MG63 (cell line): ENCODE data around the gene BAD. TPM values are rescaled to one million over a fixed set of nuclear protein-coding genes. Genes with fewer than 3 reads are reported as not detected.
"Not testable (repeated sequence)": the region's sequence is repeated elsewhere in the genome, so short reads cannot be mapped to it uniquely, and the experiment has no call there.

Experiments used
- DNase-seq: peaks from one replicate; pipeline ENCODE4 v3.0.0-alpha.2; 2020
- H3K27me3 ChIP-seq: fragments of 250-450 bp; sonication (Bioruptor Pico); 2 replicates; pipeline ENCODE4 v1.5.1; 2020; ENCODE audit warnings: mild to moderate bottlenecking, moderate library complexity
- H3K36me3 ChIP-seq: fragments of 250-450 bp; sonication (Bioruptor Pico); 2 replicates; pipeline ENCODE4 v1.5.1; 2020; ENCODE audit warnings: mild to moderate bottlenecking, moderate library complexity
- H3K4me3 ChIP-seq: fragments of 250-450 bp; sonication (Bioruptor Pico); 2 replicates; pipeline ENCODE4 v1.5.1; 2020; ENCODE audit warnings: mild to moderate bottlenecking, moderate library complexity
- H3K9me3 ChIP-seq: fragments of 250-450 bp; sonication (Bioruptor Pico); 2 replicates; pipeline ENCODE4 v1.5.1; 2020; ENCODE audit warnings: mild to moderate bottlenecking, moderate library complexity
- total RNA-seq: library from RNA; depleted of rRNA; stranded (reverse); fragments of >200 nt; shearing (Covaris generic); gene quantifications from 2 replicates; pipeline ENCODE4 v1.2.3, GENCODE V29; 2014; ENCODE audit warnings: low replicate concordance

Gene BAD
- total RNA-seq, 1 experiment from 2014 or later: 166 TPM

GRCh38 chr11:64317325-64317960 is 33.0 kb upstream of the BAD start, which contains the start of gene TRMT112:
Gene TRMT112 (minus strand): TSS chr11:64317559. CDS start chr11:64317526, 33 bp downstream.
- Histone ChIP-seq H3K9me3 (no peaks in the 10 kb centered on the region), H3K4me3 (peak within 1 kb of the TSS; percentile 93), H3K27me3 (no peaks in the 10 kb centered on the region), H3K36me3 (peaks cover 37% of the 10 kb centered on the region)
- peak; percentile 97 for DNase-seq

- H3K4me3 ChIP-seq: peak overlapping the region; percentile 93
- no peak for DNase-seq
- H3K27me3 ChIP-seq: no peaks in the 10 kb centered on the region
- H3K9me3 ChIP-seq: no peaks in the 10 kb centered on the region
- peaks cover 37% of the 10 kb centered on the region for H3K36me3 ChIP-seq
Measured at GRCh38 chr11:64316672-64317324, 32.3 kb upstream of the BAD start.

GRCh38 chr11:64315667-64316526 is 31.4 kb upstream of the BAD start:
- H3K9me3 ChIP-seq, H3K27me3 ChIP-seq, DNase-seq: not testable (repeated sequence)
- Histone ChIP-seq H3K36me3 (peaks cover 37% of the 10 kb centered on the region), H3K4me3 (peak overlapping the region; percentile 93)

GRCh38 chr11:64314805-64315561 is 30.5 kb upstream of the BAD start:
- Histone ChIP-seq H3K4me3 (no peak overlapping the region), H3K9me3 (no peaks in the 10 kb centered on the region), H3K27me3 (no peaks in the 10 kb centered on the region), H3K36me3 (peaks cover 34% of the 10 kb centered on the region)
- no peak for DNase-seq

- H3K36me3 ChIP-seq: peaks cover 30% of the 10 kb centered on the region
- H3K9me3 ChIP-seq: no peaks in the 10 kb centered on the region
- no peak for DNase-seq
- H3K27me3 ChIP-seq: no peaks in the 10 kb centered on the region
- peak overlapping the region; percentile 11 for H3K4me3 ChIP-seq
Measured at GRCh38 chr11:64314146-64314804, 29.8 kb upstream of the BAD start.

- DNase-seq: peak; percentile 88
- Histone ChIP-seq H3K27me3 (no peaks in the 10 kb centered on the region), H3K4me3 (peak overlapping the region; percentile 11), H3K9me3 (no peaks in the 10 kb centered on the region), H3K36me3 (peaks cover 28% of the 10 kb centered on the region)
Measured at GRCh38 chr11:64313491-64314145, 29.2 kb upstream of the BAD start.

GRCh38 chr11:64312947-64313346 is 28.5 kb upstream of the BAD start:
- H3K27me3 ChIP-seq: no peaks in the 10 kb centered on the region
- no peak overlapping the region for H3K4me3 ChIP-seq
- DNase-seq: no peak
- peaks cover 31% of the 10 kb centered on the region for H3K36me3 ChIP-seq
- no peaks in the 10 kb centered on the region for H3K9me3 ChIP-seq

- H3K27me3 ChIP-seq, DNase-seq, H3K4me3 ChIP-seq, H3K9me3 ChIP-seq, H3K36me3 ChIP-seq: not testable (repeated sequence)
Measured at GRCh38 chr11:64307795-64308194, 23.3 kb upstream of the BAD start.

- Histone ChIP-seq H3K9me3 (no peaks in the 10 kb centered on the region), H3K36me3 (peaks cover 8% of the 10 kb centered on the region), H3K27me3 (no peaks in the 10 kb centered on the region), H3K4me3 (peak overlapping the region; percentile 74)
- DNase-seq: no peak
Measured at GRCh38 chr11:64306876-64307622, 22.6 kb upstream of the BAD start.

- no peaks in the 10 kb centered on the region for H3K9me3 ChIP-seq
- peak overlapping the region; percentile 74 for H3K4me3 ChIP-seq
- H3K36me3 ChIP-seq: peaks cover 8% of the 10 kb centered on the region
- no peaks in the 10 kb centered on the region for H3K27me3 ChIP-seq
- DNase-seq: no peak
Measured at GRCh38 chr11:64306563-64306875, 22.1 kb upstream of the BAD start.

- peaks cover 8% of the 10 kb centered on the region for H3K36me3 ChIP-seq
- no peaks in the 10 kb centered on the region for H3K9me3 ChIP-seq
- peak; percentile 70 for DNase-seq
- peak overlapping the region; percentile 74 for H3K4me3 ChIP-seq
- no peaks in the 10 kb centered on the region for H3K27me3 ChIP-seq
Measured at GRCh38 chr11:64305691-64306562, 21.5 kb upstream of the BAD start.

- Histone ChIP-seq H3K36me3 (peaks cover 8% of the 10 kb centered on the region), H3K4me3 (peak within 1 kb of the TSS; percentile 74), H3K9me3 (no peaks in the 10 kb centered on the region), H3K27me3 (0 out of 2 replicates have a peak, but pooled peaks cover under 1% of the 10 kb centered on the region)
- peak; percentile 97 for DNase-seq
Measured at GRCh38 chr11:64305075-64305690, 20.7 kb upstream of the BAD start, which contains the start of gene ESRRA. Gene ESRRA (plus strand): TSS chr11:64305524. CDS start chr11:64307180, 1,656 bp downstream.

GRCh38 chr11:64304316-64305072 is 20.0 kb upstream of the BAD start:
- H3K4me3 ChIP-seq: peak overlapping the region; percentile 64
- H3K27me3 ChIP-seq: 0 out of 2 replicates have a peak, but pooled peaks cover 2% of the 10 kb centered on the region
- peaks cover 8% of the 10 kb centered on the region for H3K36me3 ChIP-seq
- peak; percentile 89 for DNase-seq
- H3K9me3 ChIP-seq: no peaks in the 10 kb centered on the region
